Stimulated activated CD8-positive, alpha-beta memory T cell treated with anti-CD3 and anti-CD28 coated beads, Interleukin-15, amount 100 ng/mL, for 48 hours (primary cell): ENCODE results near the gene DVL2.

ENCODE experiments used
- DNase-seq, 2 donors: peaks; one replicate each; pipeline ENCODE4 v3.0.0-alpha.2; 2020; ENCODE audit warnings: low read depth in 2 of 2

Gene DVL2

GRCh38 chr17:7238420-7239090, 4.2 kb upstream of the DVL2 start:
- DNase-seq: no peak

GRCh38 chr17:7237761-7238419, 3.6 kb upstream of the DVL2 start:
- DNase-seq: peak; percentile 80 to 85

GRCh38 chr17:7237266-7237760, 3.0 kb upstream of the DVL2 start:
- no peak for DNase-seq

DNA sequence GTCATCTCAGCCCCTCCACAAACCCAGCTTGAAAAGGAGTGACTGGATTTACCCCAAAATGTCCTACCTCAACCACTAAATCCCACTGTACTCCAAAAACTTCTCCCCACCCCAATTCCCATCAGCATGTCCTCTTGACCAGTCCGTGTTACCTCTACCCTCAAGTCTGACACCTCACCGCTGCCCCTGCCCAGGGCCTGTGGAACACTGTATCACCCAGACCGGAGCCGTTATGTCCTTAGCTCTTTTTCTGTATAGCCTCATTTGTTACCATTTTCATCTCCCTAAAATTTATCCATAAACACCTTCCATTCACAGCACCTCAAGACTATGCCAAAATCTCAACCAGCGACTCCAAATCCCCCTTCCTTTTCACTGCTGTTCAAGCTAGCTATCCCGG, 2.5 kb upstream of the DVL2 start:
- no peak for DNase-seq

DNA sequence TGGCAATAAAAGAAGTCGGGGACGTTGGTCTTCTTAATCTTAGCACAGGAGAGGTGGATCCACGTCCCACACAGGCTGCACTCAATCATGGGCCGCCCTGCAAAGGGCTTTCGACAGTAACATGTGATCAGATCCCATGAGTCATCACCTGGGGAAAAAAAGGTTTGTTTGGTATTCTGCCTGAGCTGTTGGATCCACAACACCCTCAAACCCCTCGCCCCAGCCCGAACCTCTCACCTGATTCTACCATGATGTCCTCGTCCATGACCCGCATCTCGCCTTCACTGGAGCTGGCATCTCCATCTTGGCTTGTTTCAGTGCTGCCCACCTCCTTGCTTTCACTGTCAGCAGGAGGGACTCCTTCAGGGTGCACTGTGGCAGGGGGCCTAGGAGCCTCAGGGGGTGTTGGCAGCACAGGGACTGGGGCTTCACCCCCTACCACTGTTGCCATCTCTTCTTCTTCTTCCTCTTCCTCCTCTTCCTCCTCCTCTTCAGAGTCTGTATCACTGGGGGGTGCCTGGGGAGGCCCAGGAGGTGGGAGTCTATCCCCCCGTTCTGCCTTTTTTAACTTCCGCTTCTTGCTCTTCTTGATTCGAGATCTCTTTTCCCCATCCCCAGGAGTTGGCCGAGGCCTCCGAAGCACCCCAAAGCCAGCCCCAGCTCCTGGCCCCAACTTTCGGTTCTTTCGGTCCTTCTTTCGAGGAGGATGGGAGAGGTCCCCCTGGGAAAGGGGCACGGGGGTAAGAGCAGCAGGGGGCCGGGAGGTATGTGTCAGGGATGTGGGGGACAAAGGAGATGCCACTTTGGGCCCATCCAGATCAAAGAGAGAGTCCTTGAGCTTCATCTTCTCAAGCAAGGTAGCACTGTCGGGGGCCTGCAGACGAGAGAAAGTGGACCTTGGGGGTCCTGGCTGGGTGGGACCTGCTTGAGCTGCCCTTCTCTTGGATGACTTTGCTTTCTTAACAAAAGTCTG, 1.7 kb upstream of the DVL2 start:
- no peak for DNase-seq

DNA sequence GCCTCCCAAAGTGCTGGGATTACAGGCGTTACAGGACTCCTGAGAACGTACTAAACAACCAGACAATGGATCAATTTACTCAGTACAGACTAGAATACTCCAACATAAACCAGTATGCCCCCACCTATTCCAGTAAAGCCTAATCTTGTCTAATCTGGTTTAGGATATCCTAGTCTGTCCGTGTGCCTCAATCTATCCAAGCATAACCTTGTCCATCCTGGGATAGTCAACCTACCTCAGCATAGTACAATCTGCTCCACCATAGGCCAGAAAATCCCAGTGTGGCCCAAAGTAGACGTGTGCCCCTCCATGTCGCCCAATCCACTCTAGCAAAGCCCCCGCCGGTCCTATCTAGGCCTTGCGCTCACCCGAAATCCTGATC, 625 bp downstream of the DVL2 start:
- DNase-seq: no peak

DNA sequence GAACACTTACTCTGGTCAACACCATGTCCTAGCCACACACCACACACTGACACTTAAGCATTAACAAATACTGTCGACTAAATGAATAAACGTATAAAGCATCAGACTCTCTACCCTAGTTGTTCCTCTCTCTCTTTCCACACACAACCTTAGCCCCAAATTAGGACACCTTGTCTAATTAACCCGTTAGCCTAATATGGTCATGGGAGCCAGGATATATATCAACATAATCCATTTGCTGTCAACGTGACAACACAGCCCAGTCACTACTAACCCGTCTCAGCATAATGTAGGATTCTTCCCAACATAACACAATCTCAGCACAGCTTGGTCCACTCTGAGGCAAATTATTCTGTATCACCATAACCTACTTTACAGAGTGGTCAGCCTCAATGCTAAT, 2.2 kb downstream of the DVL2 start:
- DNase-seq: no peak

- DNase-seq: no peak
Observed at GRCh38 chr17:7229504-7229903, 4.8 kb downstream of the DVL2 start.

- DNase-seq: no peak
Observed at GRCh38 chr17:7228920-7229319, 5.4 kb downstream of the DVL2 start.

- DNase-seq: no peak
Observed at GRCh38 chr17:7226721-7227710, 7.3 kb downstream of the DVL2 start.

GRCh38 chr17:7225711-7226331, 8.5 kb downstream of the DVL2 start:
- no peak for DNase-seq

DNA sequence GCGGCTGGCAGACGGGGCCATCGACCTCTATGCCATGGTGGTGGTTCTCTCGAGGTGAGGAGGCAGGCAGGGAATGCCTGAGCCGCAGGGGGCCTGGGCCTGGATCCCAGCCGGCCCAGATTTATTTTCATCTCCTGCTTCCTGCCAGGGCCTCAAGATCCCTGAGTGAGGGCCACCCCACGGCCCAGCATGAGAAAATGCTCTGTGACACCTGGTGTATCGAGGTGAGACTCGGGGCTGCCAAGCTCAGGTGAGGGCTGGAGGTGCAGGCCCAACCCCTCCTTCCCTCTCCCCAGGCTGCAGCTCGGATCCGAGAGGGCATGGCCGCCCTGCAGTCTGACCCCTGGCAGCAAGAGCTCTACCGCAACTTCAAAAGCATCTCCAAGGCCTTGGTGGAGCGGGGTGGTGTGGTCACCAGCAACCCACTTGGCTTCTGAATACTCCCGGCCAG, 9.6 kb downstream of the DVL2 start:
- DNase-seq: no peak

- DNase-seq: no peak
Observed at GRCh38 chr17:7224110-7224509, 10.2 kb downstream of the DVL2 start.

DNA sequence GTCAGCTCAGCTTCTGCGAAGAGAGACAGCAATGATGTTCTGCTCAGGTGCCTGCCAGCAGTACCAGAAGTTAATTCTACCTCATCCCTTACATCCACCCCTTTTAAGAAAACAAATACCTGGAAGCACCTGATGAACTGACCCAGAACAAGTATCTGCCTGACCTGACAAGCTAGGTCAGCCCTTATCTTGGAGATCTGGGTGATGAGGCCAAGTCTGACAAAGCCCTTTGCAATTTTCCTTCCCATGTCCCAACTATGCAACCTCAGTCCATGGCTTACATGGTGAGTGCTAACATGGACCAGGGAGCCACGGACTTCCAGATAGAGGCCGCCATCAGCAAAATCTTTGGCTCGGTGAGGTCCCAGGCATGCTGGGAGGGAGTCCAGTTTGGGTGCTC, 10.9 kb downstream of the DVL2 start:
- DNase-seq: no peak

GRCh38 chr17:7222972-7223292, 11.4 kb downstream of the DVL2 start:
- no peak for DNase-seq

DNA sequence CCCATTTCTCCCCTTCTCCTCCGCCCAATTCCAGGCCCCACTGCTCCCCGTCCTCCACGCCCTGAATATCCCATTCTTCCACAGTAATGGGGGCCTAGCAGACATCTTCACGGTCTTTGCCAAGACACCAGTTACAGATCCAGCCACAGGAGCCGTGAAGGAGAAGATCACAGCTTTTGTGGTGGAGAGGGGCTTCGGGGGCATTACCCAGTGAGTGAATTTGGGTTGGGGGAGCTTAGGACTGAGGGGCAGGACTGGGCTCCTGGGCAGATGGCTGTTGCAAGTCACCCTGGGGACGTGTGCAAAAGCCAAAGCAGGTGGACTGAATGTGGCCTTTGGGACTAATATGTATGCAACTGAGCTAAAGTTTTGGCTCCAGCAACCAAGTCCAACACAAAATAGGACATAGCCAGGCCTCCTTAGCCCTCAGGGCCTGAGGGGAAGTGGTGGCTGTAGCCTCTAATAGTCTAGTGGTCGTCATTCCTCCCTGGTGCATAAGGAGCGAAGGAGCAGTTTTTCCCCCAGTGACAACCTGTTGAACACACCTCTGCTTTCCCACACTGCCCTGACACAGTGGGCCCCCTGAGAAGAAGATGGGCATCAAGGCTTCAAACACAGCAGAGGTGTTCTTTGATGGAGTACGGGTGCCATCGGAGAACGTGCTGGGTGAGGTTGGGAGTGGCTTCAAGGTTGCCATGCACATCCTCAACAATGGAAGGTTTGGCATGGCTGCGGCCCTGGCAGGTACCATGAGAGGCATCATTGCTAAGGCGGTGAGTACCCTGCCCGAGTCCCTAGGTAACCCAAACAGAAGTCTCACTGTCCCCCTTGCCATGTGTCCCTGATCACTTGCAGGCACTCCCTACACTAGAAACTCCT, 12.0 kb downstream of the DVL2 start:
- DNase-seq: no peak

GRCh38 chr17:7221278-7222092, 12.8 kb downstream of the DVL2 start:
- no peak for DNase-seq

DNA sequence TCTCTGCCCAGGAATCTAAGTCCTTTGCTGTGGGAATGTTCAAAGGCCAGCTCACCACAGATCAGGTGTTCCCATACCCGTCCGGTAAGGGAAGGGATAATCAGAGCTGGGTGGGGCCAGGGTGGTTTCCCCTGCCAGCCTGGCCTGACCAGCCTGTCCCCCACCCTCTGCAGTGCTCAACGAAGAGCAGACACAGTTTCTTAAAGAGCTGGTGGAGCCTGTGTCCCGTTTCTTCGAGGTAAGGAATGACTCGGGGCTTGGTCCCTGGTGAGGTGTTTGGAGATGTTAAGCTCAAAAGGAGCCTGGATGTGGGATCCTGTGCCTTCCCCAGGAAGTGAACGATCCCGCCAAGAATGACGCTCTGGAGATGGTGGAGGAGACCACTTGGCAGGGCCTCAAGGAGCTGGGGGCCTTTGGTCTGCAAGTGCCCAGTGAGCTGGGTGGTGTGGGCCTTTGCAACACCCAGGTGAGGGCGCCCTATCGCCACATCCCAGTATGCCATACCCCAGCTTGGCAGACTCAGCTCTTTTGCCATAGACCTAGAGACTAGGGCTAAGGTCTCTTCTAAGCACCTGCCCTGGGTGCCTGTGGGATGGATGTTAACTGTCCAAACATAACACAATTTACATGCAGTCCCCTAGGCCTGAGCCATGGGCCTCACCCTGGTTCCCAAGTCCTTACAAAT, 13.6 kb downstream of the DVL2 start:
- DNase-seq: no peak
